ENCODE data around the gene MMS19.

The MMS19 gene

GRCh38 chr10:97412891-97413304, 85.3 kb downstream of the MMS19 start:
- no peak for DNase-seq

- no peak for DNase-seq
Measured at GRCh38 chr10:97411406-97411805, 86.8 kb downstream of the MMS19 start.

DNA sequence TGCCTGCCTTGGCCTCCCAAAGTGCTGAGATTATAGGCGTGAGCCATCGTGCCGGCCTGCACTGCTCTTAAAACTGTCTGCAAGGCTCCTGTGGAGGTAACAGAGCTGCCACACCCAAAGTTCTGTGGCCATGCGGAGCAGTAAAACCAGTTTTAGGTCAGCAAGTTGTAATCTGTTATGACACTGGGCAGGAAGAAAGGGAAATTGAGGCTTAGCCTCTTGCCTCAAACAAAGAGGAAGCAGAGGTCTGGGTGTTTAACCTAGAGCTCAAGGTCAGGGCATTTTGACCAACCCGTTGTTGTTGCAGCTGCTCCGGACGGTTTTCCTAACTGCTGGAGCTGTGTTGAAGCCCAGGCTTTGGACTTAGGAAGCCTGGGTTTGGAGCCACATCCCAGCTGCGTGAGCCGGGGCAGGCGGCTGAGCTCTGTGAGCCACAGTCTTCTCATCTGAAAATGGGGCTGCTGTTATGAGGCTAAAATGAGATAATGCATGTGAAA, 89.7 kb downstream of the MMS19 start:
- no peak for DNase-seq

All from KG1 (cell line).